ENCODE results near the gene FOCAD.
"Not testable (repeated sequence)": the region's sequence is repeated elsewhere in the genome, so short reads cannot be mapped to it uniquely, and the experiment has no call there.

The FOCAD gene

GRCh38 chr9:20684035-20684874 is at the start of gene FOCAD:
Gene FOCAD, plus strand, starts transcription at chr9:20684259. Its CDS starts 31,095 bp downstream, at chr9:20715354.
- DNase-seq: peak; percentile 95

- DNase-seq: no peak
These were observed 49.2 kb upstream of the FOCAD start for GRCh38 chr9:20634895-20635294.

- no peak for DNase-seq
These were observed 47.1 kb upstream of the FOCAD start for GRCh38 chr9:20636888-20637440.

- DNase-seq: peak; percentile 93
These were observed 43.5 kb upstream of the FOCAD start for GRCh38 chr9:20640331-20641187.

GRCh38 chr9:20642045-20642444 is 42.0 kb upstream of the FOCAD start:
- no peak for DNase-seq

- DNase-seq: no peak
These were observed 40.4 kb upstream of the FOCAD start for GRCh38 chr9:20643660-20644059.

- DNase-seq: no peak
These were observed 37.4 kb upstream of the FOCAD start for GRCh38 chr9:20646656-20647055.

- peak; percentile 49 for DNase-seq
These were observed 34.7 kb upstream of the FOCAD start for GRCh38 chr9:20649381-20649780.

- DNase-seq: no peak
These were observed 33.7 kb upstream of the FOCAD start for GRCh38 chr9:20650313-20650712.

GRCh38 chr9:20650750-20651299 is 33.2 kb upstream of the FOCAD start:
- DNase-seq: no peak

GRCh38 chr9:20651939-20652338 is 32.1 kb upstream of the FOCAD start:
- DNase-seq: no peak

GRCh38 chr9:20658246-20658667 is 25.8 kb upstream of the FOCAD start:
- not testable (repeated sequence) for DNase-seq

- no peak for DNase-seq
These were observed 25.2 kb upstream of the FOCAD start for GRCh38 chr9:20658677-20659473.

- DNase-seq: no peak
These were observed 24.5 kb upstream of the FOCAD start for GRCh38 chr9:20659474-20659967.

- peak; percentile 21 for DNase-seq
These were observed 21.9 kb upstream of the FOCAD start for GRCh38 chr9:20662156-20662555.

- no peak for DNase-seq
These were observed 20.9 kb upstream of the FOCAD start for GRCh38 chr9:20663133-20663532.

- DNase-seq: no peak
These were observed 19.6 kb upstream of the FOCAD start for GRCh38 chr9:20664501-20664900.

GRCh38 chr9:20670395-20670794 is 13.7 kb upstream of the FOCAD start:
- DNase-seq: no peak

GRCh38 chr9:20671635-20672034 is 12.4 kb upstream of the FOCAD start:
- no peak for DNase-seq

GRCh38 chr9:20673537-20673936 is 10.5 kb upstream of the FOCAD start:
- not testable (repeated sequence) for DNase-seq

GRCh38 chr9:20681467-20681866 is 2.6 kb upstream of the FOCAD start:
- no peak for DNase-seq

Measured in COR-L47 (cell line).